ENCODE results near the gene HNRNPD. TPM values are rescaled to one million over a fixed set of nuclear protein-coding genes. Genes with fewer than 3 reads are reported as not detected.

Gene HNRNPD
- total and polyA plus RNA-seq, 2 experiments from 2014 or later: 245 to 768 TPM

DNA sequence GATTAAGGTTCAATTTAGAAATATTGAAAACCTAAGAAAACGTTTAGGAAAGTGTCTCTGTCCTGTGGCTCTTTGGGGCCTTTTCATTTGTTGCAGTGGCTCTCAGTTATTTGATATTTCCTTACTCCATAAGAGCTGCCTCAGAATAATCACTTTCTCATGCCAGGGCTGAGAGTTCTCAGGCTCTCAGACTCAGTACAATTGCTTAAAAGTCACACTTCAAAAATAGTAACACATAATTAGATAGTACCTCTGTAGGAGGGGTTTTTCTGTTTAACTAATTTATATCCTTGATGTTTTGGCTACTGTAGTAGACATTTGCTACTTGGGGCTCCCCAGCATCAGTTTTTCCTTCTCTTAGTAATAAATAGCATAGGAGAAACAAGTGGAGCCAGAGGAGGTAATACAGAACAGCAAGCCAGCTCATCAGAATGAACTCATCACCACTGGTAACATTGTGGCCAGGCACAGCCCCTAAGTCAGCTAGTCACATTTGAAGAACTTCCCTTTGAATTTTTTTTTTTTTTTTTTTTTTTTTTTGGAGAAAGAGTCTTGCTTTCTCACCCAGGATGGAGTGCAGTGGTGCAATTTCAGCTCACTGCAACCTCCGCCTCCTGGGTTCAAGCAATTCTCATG is 8.0 kb upstream of the HNRNPD start:
- H3K27ac Mint-ChIP-seq: no peak overlapping the region

More for the DNA sequence above, 8.0 kb upstream of the HNRNPD start:
- peaks cover 9% of the 10 kb centered on the region; the same call in 1 of the 2 replicates for H3K9me2 ChIP-seq (ENCODE audit: insufficient read depth)
- TF ChIP-seq EZH2phosphoT487 (IDR thresholded peaks at IDR 0.05; ENCODE audit: unreplicated experiment): no peak
- TF ChIP-seq POLR2AphosphoS5 (IDR thresholded peaks at IDR 0.05; ENCODE audit: low read depth): no peak
- TF ChIP-seq NANOG (IDR thresholded peaks at IDR 0.05; ENCODE audit: borderline replicate concordance): no peak
- TF ChIP-seq, protein P1, sequence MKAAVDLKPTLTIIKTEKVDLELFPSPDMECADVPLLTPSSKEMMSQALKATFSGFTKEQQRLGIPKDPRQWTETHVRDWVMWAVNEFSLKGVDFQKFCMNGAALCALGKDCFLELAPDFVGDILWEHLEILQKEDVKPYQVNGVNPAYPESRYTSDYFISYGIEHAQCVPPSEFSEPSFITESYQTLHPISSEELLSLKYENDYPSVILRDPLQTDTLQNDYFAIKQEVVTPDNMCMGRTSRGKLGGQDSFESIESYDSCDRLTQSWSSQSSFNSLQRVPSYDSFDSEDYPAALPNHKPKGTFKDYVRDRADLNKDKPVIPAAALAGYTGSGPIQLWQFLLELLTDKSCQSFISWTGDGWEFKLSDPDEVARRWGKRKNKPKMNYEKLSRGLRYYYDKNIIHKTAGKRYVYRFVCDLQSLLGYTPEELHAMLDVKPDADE (IDR thresholded peaks at IDR 0.05): no peak
- TF ChIP-seq, protein P2, sequence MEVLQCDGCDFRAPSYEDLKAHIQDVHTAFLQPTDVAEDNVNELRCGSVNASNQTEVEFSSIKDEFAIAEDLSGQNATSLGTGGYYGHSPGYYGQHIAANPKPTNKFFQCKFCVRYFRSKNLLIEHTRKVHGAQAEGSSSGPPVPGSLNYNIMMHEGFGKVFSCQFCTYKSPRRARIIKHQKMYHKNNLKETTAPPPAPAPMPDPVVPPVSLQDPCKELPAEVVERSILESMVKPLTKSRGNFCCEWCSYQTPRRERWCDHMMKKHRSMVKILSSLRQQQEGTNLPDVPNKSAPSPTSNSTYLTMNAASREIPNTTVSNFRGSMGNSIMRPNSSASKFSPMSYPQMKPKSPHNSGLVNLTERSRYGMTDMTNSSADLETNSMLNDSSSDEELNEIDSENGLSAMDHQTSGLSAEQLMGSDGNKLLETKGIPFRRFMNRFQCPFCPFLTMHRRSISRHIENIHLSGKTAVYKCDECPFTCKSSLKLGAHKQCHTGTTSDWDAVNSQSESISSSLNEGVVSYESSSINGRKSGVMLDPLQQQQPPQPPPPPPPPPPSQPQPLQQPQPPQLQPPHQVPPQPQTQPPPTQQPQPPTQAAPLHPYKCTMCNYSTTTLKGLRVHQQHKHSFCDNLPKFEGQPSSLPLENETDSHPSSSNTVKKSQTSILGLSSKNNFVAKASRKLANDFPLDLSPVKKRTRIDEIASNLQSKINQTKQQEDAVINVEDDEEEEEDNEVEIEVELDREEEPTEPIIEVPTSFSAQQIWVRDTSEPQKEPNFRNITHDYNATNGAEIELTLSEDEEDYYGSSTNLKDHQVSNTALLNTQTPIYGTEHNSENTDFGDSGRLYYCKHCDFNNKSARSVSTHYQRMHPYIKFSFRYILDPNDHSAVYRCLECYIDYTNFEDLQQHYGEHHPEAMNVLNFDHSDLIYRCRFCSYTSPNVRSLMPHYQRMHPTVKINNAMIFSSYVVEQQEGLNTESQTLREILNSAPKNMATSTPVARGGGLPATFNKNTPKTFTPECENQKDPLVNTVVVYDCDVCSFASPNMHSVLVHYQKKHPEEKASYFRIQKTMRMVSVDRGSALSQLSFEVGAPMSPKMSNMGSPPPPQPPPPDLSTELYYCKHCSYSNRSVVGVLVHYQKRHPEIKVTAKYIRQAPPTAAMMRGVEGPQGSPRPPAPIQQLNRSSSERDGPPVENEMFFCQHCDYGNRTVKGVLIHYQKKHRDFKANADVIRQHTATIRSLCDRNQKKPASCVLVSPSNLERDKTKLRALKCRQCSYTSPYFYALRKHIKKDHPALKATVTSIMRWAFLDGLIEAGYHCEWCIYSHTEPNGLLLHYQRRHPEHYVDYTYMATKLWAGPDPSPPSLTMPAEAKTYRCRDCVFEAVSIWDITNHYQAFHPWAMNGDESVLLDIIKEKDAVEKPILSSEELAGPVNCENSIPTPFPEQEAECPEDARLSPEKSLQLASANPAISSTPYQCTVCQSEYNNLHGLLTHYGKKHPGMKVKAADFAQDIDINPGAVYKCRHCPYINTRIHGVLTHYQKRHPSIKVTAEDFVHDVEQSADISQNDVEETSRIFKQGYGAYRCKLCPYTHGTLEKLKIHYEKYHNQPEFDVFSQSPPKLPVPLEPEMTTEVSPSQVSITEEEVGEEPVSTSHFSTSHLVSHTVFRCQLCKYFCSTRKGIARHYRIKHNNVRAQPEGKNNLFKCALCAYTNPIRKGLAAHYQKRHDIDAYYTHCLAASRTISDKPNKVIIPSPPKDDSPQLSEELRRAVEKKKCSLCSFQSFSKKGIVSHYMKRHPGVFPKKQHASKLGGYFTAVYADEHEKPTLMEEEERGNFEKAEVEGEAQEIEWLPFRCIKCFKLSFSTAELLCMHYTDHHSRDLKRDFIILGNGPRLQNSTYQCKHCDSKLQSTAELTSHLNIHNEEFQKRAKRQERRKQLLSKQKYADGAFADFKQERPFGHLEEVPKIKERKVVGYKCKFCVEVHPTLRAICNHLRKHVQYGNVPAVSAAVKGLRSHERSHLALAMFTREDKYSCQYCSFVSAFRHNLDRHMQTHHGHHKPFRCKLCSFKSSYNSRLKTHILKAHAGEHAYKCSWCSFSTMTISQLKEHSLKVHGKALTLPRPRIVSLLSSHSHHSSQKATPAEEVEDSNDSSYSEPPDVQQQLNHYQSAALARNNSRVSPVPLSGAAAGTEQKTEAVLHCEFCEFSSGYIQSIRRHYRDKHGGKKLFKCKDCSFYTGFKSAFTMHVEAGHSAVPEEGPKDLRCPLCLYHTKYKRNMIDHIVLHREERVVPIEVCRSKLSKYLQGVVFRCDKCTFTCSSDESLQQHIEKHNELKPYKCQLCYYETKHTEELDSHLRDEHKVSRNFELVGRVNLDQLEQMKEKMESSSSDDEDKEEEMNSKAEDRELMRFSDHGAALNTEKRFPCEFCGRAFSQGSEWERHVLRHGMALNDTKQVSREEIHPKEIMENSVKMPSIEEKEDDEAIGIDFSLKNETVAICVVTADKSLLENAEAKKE (CRISPR knock-in tag; IDR thresholded peaks at IDR 0.05): no peak
- no peak for TF ChIP-seq CREB1 (CRISPR knock-in tag; IDR thresholded peaks at IDR 0.05; ENCODE audit: low read depth)
- no peak for TF ChIP-seq STAT1 (IDR thresholded peaks at IDR 0.05; ENCODE audit: unreplicated experiment)
- TF ChIP-seq ZNF114 (CRISPR knock-in tag; IDR thresholded peaks at IDR 0.05): no peak
- no peak for TF ChIP-seq ZNF331 (CRISPR knock-in tag; IDR thresholded peaks at IDR 0.05; ENCODE audit: low read depth)
- TF ChIP-seq, protein P3, sequence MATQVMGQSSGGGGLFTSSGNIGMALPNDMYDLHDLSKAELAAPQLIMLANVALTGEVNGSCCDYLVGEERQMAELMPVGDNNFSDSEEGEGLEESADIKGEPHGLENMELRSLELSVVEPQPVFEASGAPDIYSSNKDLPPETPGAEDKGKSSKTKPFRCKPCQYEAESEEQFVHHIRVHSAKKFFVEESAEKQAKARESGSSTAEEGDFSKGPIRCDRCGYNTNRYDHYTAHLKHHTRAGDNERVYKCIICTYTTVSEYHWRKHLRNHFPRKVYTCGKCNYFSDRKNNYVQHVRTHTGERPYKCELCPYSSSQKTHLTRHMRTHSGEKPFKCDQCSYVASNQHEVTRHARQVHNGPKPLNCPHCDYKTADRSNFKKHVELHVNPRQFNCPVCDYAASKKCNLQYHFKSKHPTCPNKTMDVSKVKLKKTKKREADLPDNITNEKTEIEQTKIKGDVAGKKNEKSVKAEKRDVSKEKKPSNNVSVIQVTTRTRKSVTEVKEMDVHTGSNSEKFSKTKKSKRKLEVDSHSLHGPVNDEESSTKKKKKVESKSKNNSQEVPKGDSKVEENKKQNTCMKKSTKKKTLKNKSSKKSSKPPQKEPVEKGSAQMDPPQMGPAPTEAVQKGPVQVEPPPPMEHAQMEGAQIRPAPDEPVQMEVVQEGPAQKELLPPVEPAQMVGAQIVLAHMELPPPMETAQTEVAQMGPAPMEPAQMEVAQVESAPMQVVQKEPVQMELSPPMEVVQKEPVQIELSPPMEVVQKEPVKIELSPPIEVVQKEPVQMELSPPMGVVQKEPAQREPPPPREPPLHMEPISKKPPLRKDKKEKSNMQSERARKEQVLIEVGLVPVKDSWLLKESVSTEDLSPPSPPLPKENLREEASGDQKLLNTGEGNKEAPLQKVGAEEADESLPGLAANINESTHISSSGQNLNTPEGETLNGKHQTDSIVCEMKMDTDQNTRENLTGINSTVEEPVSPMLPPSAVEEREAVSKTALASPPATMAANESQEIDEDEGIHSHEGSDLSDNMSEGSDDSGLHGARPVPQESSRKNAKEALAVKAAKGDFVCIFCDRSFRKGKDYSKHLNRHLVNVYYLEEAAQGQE (IDR thresholded peaks at IDR 0.05; ENCODE audit: unreplicated experiment): no peak
- TF ChIP-seq JUNB (IDR thresholded peaks at IDR 0.05; ENCODE audit: unreplicated experiment): no peak
- TF ChIP-seq EZH2 (IDR thresholded peaks at IDR 0.05; ENCODE audit: low read depth, unreplicated experiment): no peak
- TF ChIP-seq, protein P4, sequence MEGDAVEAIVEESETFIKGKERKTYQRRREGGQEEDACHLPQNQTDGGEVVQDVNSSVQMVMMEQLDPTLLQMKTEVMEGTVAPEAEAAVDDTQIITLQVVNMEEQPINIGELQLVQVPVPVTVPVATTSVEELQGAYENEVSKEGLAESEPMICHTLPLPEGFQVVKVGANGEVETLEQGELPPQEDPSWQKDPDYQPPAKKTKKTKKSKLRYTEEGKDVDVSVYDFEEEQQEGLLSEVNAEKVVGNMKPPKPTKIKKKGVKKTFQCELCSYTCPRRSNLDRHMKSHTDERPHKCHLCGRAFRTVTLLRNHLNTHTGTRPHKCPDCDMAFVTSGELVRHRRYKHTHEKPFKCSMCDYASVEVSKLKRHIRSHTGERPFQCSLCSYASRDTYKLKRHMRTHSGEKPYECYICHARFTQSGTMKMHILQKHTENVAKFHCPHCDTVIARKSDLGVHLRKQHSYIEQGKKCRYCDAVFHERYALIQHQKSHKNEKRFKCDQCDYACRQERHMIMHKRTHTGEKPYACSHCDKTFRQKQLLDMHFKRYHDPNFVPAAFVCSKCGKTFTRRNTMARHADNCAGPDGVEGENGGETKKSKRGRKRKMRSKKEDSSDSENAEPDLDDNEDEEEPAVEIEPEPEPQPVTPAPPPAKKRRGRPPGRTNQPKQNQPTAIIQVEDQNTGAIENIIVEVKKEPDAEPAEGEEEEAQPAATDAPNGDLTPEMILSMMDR (conservative IDR thresholded peaks at IDR 0.05; ENCODE audit: low read depth in 2 of 2): no peak
- no peaks in the 10 kb centered on the region for H3F3A ChIP-seq (replicated peaks; ENCODE audit: low read depth)
- H3K4me1 ChIP-seq (ENCODE audit: insufficient read depth): no peaks in the 10 kb centered on the region
- peaks cover 43% of the 10 kb centered on the region for H3K9me3 Mint-ChIP-seq
- no peak overlapping the region for H3K4me2 ChIP-seq
- H4K20me1 ChIP-seq (replicated peaks; ENCODE audit: insufficient read depth): no peaks in the 10 kb centered on the region
- H3K4me1 Mint-ChIP-seq: no peaks in the 10 kb centered on the region
- H3K36me3 Mint-ChIP-seq (ENCODE audit: low read depth): peaks cover 31% of the 10 kb centered on the region
- H3K27ac ChIP-seq (ENCODE audit: low read depth): no peak overlapping the region
- ATAC-seq: no peak
- H3K4me3 Mint-ChIP-seq: no peak overlapping the region
- peaks cover 1% of the 10 kb centered on the region for H3K27me3 Mint-ChIP-seq (ENCODE audit: insufficient read depth, low read depth, poor library complexity)
- no peaks in the 10 kb centered on the region for H3K27me3 ChIP-seq (ENCODE audit: insufficient read depth)
- H2AFZ ChIP-seq: no peak overlapping the region
- DNase-seq (ENCODE audit: low spot score): no peak
- H3K36me3 ChIP-seq (ENCODE audit: insufficient read depth): no peaks in the 10 kb centered on the region; the same call in 1 of the 2 replicates
- H3K79me2 ChIP-seq (replicated peaks; ENCODE audit: insufficient read depth): peaks cover 1% of the 10 kb centered on the region
- no peak overlapping the region for H3K4me3 ChIP-seq

Measured in GM23338 (cell line).